GM08714 (cell line): ENCODE measurements around the gene TOR4A.

Experiments
- H3K4me3 ChIP-seq: fragments of 200-500 bp; sonication (Bioruptor generic); 2 replicates; pipeline ENCODE4 v1.5.1; 2014; ENCODE audit warnings: mild to moderate bottlenecking, low read length, inconsistent platforms
- ZNF274 ChIP-seq: IDR thresholded peaks from 2 replicates; pipeline ENCODE4 v1.6.1; 2012; ENCODE audit warnings: mild to moderate bottlenecking, low read depth, low read length

The TOR4A gene

GRCh38 chr9:137279741-137280473 is 2.4 kb downstream of the TOR4A start:
- no peak overlapping the region for H3K4me3 ChIP-seq
- TF ChIP-seq ZNF274: no peak

- no peak for TF ChIP-seq ZNF274
- H3K4me3 ChIP-seq: no peak overlapping the region; the same call in 1 of the 2 replicates
These were observed 3.2 kb downstream of the TOR4A start for GRCh38 chr9:137280474-137281344.

GRCh38 chr9:137281345-137282116 is 4.0 kb downstream of the TOR4A start:
- H3K4me3 ChIP-seq: no peak overlapping the region
- TF ChIP-seq ZNF274: no peak

- no peak overlapping the region for H3K4me3 ChIP-seq
- no peak for TF ChIP-seq ZNF274
These were observed 9.5 kb downstream of the TOR4A start for GRCh38 chr9:137286975-137287383.

GRCh38 chr9:137293094-137293481 is 15.6 kb downstream of the TOR4A start:
- TF ChIP-seq ZNF274: no peak
- no peak overlapping the region for H3K4me3 ChIP-seq

GRCh38 chr9:137293482-137294090 is 16.1 kb downstream of the TOR4A start:
- H3K4me3 ChIP-seq: no peak overlapping the region
- no peak for TF ChIP-seq ZNF274

GRCh38 chr9:137294091-137294680 is 16.7 kb downstream of the TOR4A start:
- no peak for TF ChIP-seq ZNF274
- H3K4me3 ChIP-seq: no peak overlapping the region

GRCh38 chr9:137294681-137295237 is 17.2 kb downstream of the TOR4A start:
- TF ChIP-seq ZNF274: no peak
- H3K4me3 ChIP-seq: no peak overlapping the region

GRCh38 chr9:137295238-137295811 is 17.8 kb downstream of the TOR4A start:
- H3K4me3 ChIP-seq: peak overlapping the region; percentile 33; the same call in 1 of the 2 replicates
- no peak for TF ChIP-seq ZNF274

GRCh38 chr9:137295849-137296669 is 18.5 kb downstream of the TOR4A start:
- no peak for TF ChIP-seq ZNF274
- peak overlapping the region; percentile 33; the same call in 1 of the 2 replicates for H3K4me3 ChIP-seq

GRCh38 chr9:137296670-137297664 is 19.4 kb downstream of the TOR4A start:
- no peak for TF ChIP-seq ZNF274
- no peak overlapping the region for H3K4me3 ChIP-seq
